Stimulated activated CD8-positive, alpha-beta memory T cell treated with anti-CD3 and anti-CD28 coated beads, Interleukin-7, amount 100 ng/mL, for 1 hour (primary cell): ENCODE data around the gene IQCE.
"Not testable (repeated sequence)": the region's sequence is repeated elsewhere in the genome, so short reads cannot be mapped to it uniquely, and the experiment has no call there.

Experiments
- DNase-seq, 2 donors: peaks; one replicate each; pipeline ENCODE4 v3.0.0-alpha.2; 2020; ENCODE audit warnings: low read depth in 2 of 2

The IQCE gene

DNA sequence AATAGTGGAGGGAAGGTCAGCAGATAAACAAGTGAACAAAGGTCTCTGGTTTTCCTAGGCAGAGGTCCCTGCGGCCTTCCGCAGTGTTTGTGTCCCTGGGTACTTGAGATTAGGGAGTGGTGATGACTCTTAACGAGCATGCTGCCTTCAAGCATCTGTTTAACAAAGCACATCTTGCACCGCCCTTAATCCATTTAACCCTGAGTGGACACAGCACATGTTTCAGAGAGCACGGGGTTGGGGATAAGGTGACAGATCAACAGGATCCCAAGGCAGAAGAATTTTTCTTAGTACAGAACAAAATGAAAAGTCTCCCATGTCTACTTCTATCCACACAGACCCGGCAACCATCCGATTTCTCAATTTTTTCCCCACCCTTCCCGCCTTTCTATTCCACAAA, 25.2 kb upstream of the IQCE start:
- not testable (repeated sequence) for DNase-seq

- not testable (repeated sequence) for DNase-seq
Observed at GRCh38 chr7:2534214-2534613, 24.6 kb upstream of the IQCE start.

DNA sequence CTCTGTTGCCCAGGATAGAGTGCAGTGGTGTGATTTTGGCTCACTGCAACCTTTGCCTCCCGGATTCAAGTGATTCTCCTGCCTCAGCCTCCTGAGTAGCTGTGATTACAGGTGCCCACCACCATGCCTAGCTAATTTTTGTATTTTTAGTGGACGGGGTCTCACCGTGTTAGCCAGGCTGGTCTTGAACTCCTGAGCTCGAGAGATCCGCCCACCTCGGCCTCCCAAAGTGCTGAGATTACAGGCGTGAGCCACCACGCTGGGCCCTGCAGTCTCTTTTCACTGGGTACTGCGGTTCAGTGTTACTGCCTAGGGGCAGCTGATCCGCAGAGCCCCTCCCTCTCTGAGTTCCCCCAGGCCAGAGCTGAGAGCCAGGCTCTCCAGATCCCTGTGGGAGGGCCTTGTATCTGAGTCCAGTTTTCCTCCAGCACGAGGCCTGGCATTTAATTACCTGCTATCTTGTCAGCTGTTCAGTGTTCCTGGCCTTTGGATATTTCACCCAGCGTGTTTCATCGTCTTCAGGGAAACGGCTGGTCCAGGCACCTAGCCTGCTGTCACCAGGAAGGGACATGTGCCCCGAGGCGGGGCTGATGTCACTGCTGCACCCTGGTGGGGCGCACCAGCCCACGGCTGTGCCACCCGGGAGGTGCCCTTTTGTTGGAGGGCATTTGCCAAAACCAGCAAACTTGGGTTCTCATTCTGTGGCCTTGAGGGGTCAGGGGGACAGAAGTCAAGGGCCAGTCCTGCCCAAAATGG, 22.7 kb upstream of the IQCE start:
- not testable (repeated sequence) for DNase-seq

DNA sequence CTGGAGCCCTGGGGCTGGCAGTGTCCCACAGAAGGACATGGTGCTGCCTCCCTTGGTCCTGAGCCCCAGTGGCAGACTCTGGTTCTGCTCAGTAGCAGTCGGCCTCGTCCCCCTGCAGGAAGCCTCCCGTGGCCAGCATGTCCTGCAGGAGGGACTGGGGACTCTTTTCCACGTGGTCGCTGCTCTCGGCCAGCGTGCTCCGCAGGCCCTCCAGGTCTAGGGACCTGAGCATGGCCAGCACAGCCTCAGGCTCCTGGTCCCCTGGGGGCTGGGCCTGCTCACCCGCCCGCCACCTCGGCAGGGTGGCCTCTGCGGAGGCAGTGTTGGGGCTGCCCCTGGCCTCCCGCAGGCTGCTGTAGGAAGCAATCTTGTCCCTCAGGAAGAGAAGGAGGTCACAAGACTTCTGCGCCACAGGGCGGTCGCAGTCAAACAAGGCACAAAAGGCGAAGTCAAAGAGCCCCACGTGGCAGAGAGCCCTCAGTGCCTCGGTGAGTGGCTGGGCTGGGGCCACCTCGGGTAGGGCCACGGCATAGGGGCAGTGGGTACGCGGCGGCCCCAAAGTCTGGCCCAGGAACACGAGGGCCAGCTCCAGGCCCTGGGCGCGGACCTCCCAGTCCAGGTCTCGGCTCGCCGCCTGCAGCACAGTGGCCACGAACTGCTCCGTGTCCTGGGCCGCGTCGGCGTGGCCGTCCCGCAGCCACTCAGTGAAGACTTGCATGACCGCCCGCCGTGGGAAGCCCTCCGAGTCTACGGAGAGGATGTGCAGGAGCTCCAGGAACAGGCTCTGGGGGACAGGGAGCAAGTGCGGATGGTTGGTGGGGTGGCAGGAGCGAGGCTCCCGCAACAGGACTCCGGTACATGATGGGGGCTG, 20.6 kb upstream of the IQCE start:
- no peak for DNase-seq

DNA sequence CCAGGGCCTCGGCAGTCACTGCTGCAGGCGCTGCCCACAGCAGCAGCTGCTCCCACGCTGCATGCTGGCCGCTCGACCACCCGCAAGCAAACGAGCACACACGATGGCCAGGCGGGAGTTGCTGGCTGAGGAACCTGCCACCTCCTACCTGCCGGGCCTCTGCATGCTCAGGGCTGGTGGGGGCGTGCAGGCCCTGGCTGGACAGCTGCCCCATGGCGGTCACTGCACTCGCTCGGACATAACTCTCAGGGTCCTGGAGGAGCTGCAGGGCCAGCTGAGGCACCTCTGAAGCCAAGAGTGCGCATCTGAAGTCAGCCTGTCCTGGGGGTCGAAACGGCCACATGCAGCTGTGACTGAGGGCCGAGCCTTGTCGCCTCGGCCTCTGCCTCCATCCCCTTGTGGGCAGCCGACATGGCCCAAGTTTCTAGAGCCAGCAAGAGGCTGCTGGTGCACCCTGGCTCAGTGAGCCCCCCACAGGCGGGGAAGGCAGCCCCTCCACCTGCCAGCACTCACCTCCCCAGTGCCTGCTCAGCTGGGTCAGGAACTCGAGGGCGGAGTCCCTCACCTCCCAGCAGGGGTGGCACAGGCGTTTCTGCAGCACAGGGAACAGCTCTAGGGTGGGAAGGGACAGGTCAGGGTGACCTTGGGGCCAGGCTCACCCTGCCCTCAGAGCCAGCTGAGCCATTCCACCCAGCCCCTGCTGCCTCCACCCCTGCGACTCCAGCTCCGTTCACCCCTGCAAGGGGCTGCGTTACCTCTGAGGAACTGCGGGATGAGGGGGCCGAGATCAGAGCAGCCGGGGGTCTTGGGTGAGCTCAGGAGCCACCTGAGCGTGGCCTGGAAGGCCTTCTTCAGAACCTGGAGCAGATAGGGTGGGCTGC, 19.5 kb upstream of the IQCE start:
- DNase-seq: no peak

DNA sequence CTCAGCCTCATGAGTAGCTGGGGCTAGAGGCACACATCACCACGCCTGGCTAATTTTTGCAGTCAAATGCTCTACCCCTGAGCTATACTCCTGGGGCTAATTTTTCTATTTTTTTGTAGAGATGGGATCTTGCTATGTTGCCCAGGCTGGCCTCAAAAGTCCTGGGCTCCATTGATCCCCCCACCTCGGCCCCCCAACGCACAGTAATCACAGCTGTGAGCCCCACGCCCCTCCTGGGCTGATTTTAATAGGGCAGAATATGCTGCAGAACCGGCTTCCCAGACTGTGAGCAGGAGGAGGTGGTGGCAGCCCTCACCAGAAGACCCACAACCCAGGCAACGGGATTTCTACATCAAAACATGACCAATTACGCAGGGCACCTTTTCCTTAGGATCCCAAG, 18.6 kb upstream of the IQCE start:
- DNase-seq: no peak

GRCh38 chr7:2540641-2541051, 18.1 kb upstream of the IQCE start:
- DNase-seq: no peak

DNA sequence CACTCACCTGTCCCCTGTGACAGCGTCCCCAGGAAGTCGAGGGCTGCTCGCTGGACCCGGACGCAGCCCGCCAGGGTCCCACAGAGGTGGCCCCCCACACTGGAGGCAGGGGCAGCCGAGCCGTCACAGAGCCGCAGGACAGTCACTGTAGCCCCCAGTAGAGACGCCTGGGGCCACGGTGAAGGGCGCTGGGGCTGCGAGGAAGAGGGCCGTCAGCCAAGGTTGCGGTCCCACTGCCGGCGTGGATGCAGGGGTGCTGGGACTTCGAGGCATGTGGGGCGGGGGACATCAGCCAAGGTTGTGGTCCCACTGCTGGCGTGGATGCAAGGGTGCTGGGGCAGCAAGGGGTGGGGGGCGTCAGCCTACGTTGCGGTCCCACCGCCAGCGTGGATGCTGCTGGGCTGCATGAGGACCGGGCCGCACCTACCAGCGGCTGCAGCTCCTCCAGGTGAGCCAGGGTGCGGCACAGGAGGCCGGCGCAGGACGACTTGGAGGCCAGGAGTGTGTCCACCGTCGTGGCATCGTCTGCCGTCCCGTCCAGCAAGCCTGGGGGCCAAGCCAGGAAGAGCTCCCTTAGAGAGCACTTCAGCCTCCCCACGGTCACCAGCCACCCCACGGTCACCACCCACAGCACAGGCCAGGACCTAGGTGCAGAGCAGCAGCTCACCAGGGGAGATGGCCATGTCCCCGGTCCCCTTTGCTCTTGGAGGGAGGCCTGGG, 17.3 kb upstream of the IQCE start:
- no peak for DNase-seq

GRCh38 chr7:2542011-2542915, 16.5 kb upstream of the IQCE start:
- no peak for DNase-seq

GRCh38 chr7:2542916-2543871, 15.6 kb upstream of the IQCE start:
- no peak for DNase-seq

DNA sequence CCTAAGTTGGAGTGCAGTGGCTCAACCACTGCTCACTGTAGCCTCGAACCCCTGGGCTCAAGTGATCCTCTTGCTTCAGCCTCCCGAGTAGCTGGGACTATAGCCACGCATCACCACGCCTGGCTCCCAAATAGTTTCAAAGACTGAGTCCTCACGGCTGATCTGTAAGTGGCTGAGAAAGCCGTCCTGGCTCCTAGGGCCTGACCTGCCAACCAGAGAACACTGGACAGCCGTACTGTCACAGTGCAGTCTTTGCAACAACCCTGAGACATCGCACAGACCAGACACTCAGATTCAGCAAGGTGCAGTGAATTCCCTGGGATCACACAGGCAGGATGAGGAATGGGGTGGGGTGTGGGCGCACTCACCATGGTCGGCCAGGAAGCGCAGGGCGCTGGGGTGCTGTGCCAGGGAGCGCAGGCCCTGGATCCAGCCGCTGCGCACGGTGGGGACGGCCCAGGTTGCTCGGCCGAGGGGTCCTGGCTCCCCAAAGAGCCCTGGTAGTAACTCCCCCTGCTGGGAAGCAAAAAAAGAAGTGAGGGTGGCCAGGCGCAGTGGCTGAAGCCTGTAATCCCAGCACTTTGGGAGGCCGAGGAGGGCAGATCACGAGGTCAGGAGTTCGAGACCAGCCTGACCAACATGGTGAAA, 14.1 kb upstream of the IQCE start:
- DNase-seq: no peak

GRCh38 chr7:2545746-2546425, 12.9 kb upstream of the IQCE start:
- no peak for DNase-seq

DNA sequence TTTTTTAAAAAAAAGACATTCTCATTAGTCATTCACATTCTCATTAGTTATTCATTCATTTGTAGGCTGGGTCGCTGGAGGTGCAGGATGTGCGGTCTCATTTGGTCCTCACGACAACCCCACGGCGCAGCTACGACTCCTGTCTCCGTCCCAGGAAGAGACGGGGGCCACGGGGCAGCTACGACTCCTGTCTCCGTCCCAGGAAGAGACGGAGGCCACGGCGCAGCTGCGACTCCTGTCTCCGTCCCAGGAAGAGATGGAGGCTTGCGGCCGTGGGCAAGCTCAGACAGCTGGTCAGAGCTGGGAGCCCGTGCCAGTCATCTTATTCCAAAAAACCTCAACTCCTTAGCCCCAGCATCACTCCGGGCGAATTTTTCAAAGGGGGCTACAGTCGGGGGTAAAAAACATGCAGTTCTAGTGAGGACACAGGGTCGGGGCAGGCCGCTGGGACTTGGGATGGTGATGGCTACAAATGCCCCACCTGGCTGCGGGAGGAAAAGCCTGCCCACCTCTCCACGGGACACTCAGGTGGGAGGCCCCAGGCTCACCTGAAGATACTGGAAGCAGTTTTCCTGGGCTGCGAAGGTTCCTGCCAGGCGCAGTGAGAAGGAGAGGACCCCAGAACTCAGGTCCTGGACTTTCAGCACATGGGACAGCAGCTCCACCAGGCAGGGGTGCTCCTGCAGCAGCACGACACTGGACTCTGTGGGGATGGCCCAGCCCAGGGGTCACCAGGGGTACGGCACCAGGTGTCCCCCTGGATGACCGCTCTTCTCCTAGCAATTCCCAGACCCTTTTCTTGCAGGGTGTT, 11.8 kb upstream of the IQCE start:
- DNase-seq: no peak

DNA sequence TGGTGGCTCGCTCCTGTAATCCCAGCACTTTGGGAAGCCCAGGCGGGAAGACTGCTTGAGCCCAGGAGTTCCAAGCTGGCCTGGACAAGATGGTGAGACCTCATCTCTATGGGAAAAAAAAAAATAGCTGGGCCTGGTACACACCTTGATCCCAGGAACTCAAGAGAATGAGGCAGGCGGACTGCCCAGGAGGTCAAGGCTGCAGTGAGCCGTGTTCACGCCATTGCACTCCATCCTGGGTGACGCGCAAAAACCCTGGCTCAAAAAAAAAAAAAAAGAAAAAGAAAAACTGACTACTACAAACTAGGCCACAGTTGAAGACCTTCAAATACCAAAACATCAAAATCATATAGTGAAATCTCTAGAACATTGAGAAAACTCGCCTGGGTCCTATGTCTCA, 7.4 kb upstream of the IQCE start:
- no peak for DNase-seq

- no peak for DNase-seq
Observed at GRCh38 chr7:2553108-2553507, 5.7 kb upstream of the IQCE start.

DNA sequence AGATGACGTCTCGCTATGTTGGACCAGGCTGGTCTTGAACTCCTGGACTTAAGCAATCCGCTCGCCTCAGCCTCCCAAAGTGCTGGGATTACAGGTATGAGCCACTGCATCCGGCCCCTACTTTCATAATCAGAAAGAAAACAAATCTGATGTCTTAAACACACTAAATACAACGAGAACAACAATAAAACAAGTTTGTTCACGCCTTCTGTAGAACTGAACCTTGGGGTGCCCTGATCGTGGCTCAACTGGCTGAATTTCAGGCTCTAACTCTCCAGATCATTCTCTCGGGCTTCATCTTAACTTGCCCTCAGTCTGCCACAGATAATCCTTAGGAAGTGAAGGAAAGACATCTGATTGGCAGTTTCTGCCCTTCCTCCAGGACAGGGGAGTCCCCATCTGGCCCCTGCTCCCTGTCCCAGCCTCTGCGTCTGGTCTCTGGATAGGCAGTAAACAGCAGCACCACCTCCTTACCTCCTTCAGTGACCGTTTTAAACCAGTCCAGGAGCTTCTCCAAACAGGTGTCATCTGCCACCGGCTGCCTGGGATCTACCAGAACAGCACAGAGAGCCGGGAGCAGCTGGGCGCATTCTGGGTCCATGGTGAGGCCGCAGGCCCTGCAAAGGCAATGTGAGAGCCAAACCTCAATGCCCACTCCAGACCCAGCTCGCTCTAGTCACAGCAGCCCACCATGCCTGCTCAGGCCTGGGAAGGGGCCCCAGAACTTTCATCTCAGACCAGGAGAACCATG, 4.8 kb upstream of the IQCE start:
- DNase-seq: no peak
